Stimulated activated CD4-positive, alpha-beta T cell treated with anti-CD3 and anti-CD28 coated beads, Interleukin-4, amount 100 ng/mL, for 48 hours (primary cell): Measurements from ENCODE around the gene CDH26.
"Not testable (repeated sequence)": the region's sequence is repeated elsewhere in the genome, so short reads cannot be mapped to it uniquely, and the experiment has no call there.

Source experiments
- DNase-seq, 2 donors: peaks; one replicate each; pipeline ENCODE4 v3.0.0-alpha.2; 2020; ENCODE audit warnings: low read depth in 2 of 2

The CDH26 gene

GRCh38 chr20:60013296-60014139 lies 55.3 kb downstream of the CDH26 start:
- DNase-seq: no peak

- no peak for DNase-seq
Observed at GRCh38 chr20:60016406-60016805, 58.2 kb downstream of the CDH26 start.

GRCh38 chr20:60020251-60020650 lies 62.0 kb downstream of the CDH26 start:
- no peak for DNase-seq

- no peak for DNase-seq
Observed at GRCh38 chr20:60021104-60021503, 62.9 kb downstream of the CDH26 start.

- DNase-seq: no peak
Observed at GRCh38 chr20:60022849-60023248, 64.6 kb downstream of the CDH26 start.

- no peak for DNase-seq
Observed at GRCh38 chr20:60024245-60024644, 66.0 kb downstream of the CDH26 start.

GRCh38 chr20:60024801-60025200 lies 66.6 kb downstream of the CDH26 start:
- no peak for DNase-seq

GRCh38 chr20:60026010-60026409 lies 67.8 kb downstream of the CDH26 start:
- DNase-seq: no peak

GRCh38 chr20:60030471-60030870 lies 72.2 kb downstream of the CDH26 start:
- DNase-seq: no peak

- DNase-seq: no peak
Observed at GRCh38 chr20:60031107-60031506, 72.9 kb downstream of the CDH26 start.

- no peak for DNase-seq
Observed at GRCh38 chr20:60034231-60035110, 76.2 kb downstream of the CDH26 start.

GRCh38 chr20:60035486-60035885 lies 77.3 kb downstream of the CDH26 start:
- DNase-seq: no peak

- no peak for DNase-seq
Observed at GRCh38 chr20:60036346-60036745, 78.1 kb downstream of the CDH26 start.

GRCh38 chr20:60036746-60037499 lies 78.7 kb downstream of the CDH26 start:
- DNase-seq: no peak

GRCh38 chr20:60038400-60039008 lies 80.3 kb downstream of the CDH26 start:
- no peak for DNase-seq

GRCh38 chr20:60039526-60039925 lies 81.3 kb downstream of the CDH26 start:
- DNase-seq: no peak

- DNase-seq: no peak
Observed at GRCh38 chr20:60040471-60041162, 82.4 kb downstream of the CDH26 start.

GRCh38 chr20:60041436-60042165 lies 83.4 kb downstream of the CDH26 start:
- not testable (repeated sequence) for DNase-seq

GRCh38 chr20:60043435-60043834 lies 85.2 kb downstream of the CDH26 start:
- no peak for DNase-seq

- DNase-seq: no peak
Observed at GRCh38 chr20:60046011-60046413, 87.8 kb downstream of the CDH26 start.
